IPS-18a (cell line): ENCODE results near the gene EDEM2.
A peak's percentile ranks its signal among the peaks of the same experiment; 100 is the strongest.
"Not testable (repeated sequence)": the region's sequence is repeated elsewhere in the genome, so short reads cannot be mapped to it uniquely, and the experiment has no call there.

Experiments
- H3K27ac ChIP-seq: one replicate; pipeline ENCODE4 v1.5.1; 2013; ENCODE audit warnings: low read length
- H3K27me3 ChIP-seq: one replicate; pipeline ENCODE4 v1.6.1; 2013; ENCODE audit warnings: mild to moderate bottlenecking, low read length; ENCODE audit not compliant: control insufficient read depth, insufficient read depth
- H3K36me3 ChIP-seq: one replicate; pipeline ENCODE4 v1.6.1; 2013; ENCODE audit warnings: low read depth, low read length; ENCODE audit not compliant: control insufficient read depth
- H3K4me1 ChIP-seq: one replicate; pipeline ENCODE4 v1.6.1; 2013; ENCODE audit warnings: low read depth, low read length; ENCODE audit not compliant: control insufficient read depth
- H3K4me3 ChIP-seq: one replicate; pipeline ENCODE4 v1.5.1; 2013; ENCODE audit warnings: low read length
- H3K9ac ChIP-seq: one replicate; pipeline ENCODE4 v1.6.1; 2013; ENCODE audit warnings: mild to moderate bottlenecking, low read length, moderate library complexity
- H3K9me3 ChIP-seq: one replicate; pipeline ENCODE4 v1.6.1; 2013; ENCODE audit warnings: low read depth, low read length; ENCODE audit not compliant: control insufficient read depth

The EDEM2 gene

DNA sequence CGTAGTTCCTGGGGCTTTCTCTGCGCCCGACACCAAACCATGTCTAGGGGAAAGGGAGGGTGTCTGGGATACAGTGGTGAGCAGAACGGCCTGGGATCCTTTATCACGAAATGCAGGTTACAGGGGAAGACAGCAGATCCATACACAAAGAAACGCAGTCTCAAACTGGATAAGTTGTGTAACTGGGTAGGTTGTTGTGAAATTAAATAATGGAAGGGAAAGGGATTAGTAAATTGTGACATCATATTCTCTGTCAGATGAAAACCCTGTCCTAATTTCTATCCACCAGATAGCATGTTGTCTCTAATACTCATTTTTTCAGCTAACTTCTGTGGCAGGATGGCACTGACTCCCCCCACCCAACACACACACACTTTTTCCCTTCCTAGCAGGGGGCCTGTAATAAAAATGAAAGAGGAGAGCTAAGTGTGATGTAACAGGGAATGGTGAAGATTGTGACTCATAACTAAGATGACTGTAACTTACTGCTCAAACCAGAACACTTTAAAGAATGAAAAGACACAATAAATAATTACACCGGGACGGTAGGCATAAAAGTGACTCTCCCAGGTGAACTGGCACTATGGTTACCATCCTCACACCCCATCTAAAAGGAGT lies 53.8 kb downstream of the EDEM2 start:
- peaks cover 13% of the 10 kb centered on the region for H3K4me1 ChIP-seq
- H3K9ac ChIP-seq, result peak overlapping the region; percentile 59
- no peaks in the 10 kb centered on the region for H3K9me3 ChIP-seq
- peak overlapping the region; percentile 90 for H3K4me3 ChIP-seq
- no peaks in the 10 kb centered on the region for H3K27me3 ChIP-seq
- no peak overlapping the region for H3K27ac ChIP-seq
- no peaks in the 10 kb centered on the region for H3K36me3 ChIP-seq

DNA sequence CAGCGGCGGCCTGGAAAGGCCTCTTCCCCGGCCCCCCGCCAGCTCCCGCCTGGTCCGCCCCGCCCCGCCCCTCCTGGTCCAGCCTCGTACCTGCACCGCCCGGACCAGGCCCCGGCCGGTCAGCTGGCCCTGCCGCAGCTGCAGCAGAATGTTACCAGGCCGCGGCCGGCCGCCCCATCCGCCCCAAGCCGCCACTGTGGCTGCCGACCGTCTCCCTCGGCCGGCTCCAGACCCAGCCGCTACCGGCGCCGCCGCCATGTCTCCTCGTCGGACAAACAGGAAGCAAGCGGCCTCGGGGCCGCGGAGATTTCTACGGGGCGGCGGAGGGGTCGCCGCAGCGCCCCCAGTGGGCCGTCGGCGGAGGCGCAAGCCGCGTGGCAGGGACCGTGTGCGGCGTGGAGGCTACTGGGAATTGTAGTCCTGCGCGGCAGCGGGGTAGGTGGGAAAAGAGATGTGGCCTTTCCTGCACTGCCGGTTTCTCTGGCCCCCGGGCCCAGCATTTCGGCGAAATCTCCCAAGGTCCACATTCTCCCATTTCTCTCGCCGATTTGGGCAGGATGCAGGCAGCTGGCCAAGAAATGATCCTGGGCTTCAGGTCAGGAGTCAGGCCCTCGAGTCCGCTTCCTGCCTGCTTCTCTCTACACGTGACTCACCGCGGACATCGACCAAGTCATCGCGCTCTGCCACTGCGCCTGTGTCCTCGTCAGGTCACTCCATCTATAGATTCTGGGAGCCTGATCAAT lies 54.4 kb downstream of the EDEM2 start, which contains the start of gene TRPC4AP:
TRPC4AP (minus strand) TSS at position 284 of the 743 bp plus-strand sequence; CDS start at position 258, 26 bp downstream.
- Histone ChIP-seq H3K9me3 (no peaks in the 10 kb centered on the region), H3K9ac (peak within 1 kb of the TSS; percentile 59), H3K4me1 (peaks cover 13% of the 10 kb centered on the region), H3K27me3 (no peaks in the 10 kb centered on the region), H3K4me3 (peak within 1 kb of the TSS; percentile 90), H3K36me3 (no peaks in the 10 kb centered on the region), H3K27ac (no peak within 1 kb of the TSS)

DNA sequence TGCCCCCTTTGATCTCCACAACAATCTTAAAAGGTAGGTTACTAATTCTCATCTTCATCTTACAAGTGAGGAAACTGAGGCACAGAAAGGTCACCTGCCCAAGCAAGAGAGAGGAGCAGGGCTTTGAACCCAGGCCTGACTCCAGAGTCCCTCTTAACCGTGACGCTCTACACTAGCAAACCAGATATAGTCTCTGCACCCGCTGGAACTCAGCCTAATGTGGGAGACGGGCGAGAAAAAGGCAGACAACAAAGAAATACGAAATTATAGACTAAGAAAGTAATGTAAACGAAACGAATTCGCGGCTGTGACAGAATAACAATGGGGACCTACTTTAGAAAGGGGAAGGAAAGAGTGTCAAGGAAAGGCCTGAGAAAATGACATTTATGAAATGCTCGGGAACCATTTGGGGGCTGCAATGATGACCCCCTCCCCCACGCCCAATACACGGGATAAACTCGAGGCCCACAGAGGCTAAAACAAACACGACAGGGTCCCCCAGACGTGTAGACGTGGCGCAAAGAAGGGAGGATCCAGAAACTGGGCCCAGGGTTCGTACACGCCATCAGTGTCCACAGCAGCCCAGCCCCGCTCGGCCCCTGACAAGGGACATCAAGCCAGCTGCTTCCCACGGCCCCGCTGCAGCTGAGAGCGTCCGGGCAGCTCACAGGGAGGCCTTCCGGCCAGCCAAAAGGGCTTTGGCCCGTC lies 55.2 kb downstream of the EDEM2 start:
- Histone ChIP-seq H3K9me3 (no peaks in the 10 kb centered on the region), H3K9ac (peak overlapping the region; percentile 59), H3K27ac (no peak overlapping the region), H3K4me1 (peaks cover 13% of the 10 kb centered on the region), H3K4me3 (peak overlapping the region; percentile 90), H3K36me3 (no peaks in the 10 kb centered on the region), H3K27me3 (no peaks in the 10 kb centered on the region)

DNA sequence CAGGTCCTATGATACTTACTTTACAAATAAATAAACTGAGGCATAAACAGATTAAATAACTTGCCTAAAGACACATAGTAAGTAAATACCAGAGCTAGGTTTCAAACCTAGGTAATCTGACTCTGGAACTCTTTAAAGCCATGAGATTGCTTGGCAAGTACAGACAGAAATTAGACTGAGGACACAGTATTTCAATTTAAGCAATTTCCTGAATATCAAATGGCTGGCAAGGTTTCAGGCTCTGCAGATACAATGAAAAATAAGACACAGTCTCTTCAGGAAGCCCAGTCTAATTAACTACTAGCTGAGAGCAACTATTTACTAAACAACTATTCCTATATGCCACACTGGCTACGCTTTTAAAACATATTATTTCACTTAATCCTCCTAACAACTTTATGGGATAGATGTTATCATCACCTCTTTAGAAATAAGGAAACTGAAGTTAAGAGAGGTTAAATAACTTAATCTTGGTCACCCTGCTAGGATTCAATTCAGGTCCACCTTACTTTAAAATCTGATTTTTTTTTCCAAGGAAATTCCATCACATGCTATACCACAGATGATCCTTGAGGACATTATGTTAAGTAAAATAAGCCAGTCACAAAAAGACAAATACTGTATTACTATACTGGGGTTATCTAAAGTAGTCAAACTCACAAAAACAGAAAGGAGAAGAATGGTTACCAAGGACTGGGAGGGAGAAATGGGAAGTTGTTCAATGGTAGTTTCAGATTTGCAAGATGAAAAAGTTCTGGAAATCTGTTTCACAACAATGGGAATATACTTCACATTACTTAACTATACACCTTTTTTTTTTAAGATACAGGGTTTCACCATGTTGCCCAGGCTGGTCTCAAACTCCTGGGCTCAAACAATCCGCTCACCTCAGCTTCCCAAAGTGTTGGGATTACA lies 58.6 kb downstream of the EDEM2 start:
- H3K27me3 ChIP-seq, result no peaks in the 10 kb centered on the region
- H3K9ac ChIP-seq, result no peak overlapping the region
- H3K4me1 ChIP-seq, result peaks cover 11% of the 10 kb centered on the region
- H3K27ac ChIP-seq, result no peak overlapping the region
- no peak overlapping the region for H3K4me3 ChIP-seq
- H3K36me3 ChIP-seq, result no peaks in the 10 kb centered on the region
- no peaks in the 10 kb centered on the region for H3K9me3 ChIP-seq

DNA sequence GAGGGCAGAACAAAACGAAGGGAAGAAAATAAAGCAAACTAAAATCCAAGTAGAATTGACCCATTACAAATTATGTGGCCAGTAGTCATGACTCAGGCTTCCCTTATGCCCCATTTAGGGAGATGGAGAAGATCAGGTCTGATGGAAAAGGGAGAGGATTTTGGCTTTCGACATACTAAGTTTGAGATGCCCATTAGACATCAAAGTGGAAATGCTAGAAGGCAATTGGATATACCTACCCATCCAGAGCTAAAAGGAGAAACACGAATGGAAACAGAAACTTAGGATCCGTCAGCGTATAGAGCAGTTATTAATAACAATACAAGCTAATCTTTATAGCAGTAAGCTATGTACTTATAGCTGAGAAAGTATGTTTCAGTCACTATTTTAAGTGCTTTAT lies 59.3 kb downstream of the EDEM2 start:
- peaks cover 4% of the 10 kb centered on the region for H3K4me1 ChIP-seq
- H3K27ac ChIP-seq, result no peak overlapping the region
- no peaks in the 10 kb centered on the region for H3K9me3 ChIP-seq
- no peak overlapping the region for H3K9ac ChIP-seq
- H3K36me3 ChIP-seq, result no peaks in the 10 kb centered on the region
- no peak overlapping the region for H3K4me3 ChIP-seq
- H3K27me3 ChIP-seq, result no peaks in the 10 kb centered on the region

DNA sequence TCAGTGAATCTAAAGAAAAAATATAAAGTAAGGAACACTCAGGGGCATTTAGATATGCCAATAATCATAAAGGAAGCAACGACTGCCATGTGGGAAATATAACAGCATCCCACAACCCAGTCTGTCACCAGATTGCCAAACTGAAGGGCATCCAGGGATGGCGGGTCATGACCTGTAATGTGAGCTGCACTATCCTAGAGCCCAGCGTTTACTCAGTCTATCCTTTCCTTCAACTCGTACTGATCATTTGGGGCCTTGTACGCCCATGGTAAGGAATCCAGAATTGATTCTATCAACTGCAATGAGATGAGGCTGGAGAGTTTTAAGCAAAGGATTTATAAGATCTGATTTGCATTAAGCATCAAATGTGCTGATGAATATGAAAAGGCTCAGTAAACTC lies 59.8 kb downstream of the EDEM2 start:
- Histone ChIP-seq H3K27me3 (no peaks in the 10 kb centered on the region), H3K36me3 (no peaks in the 10 kb centered on the region), H3K4me3 (no peak overlapping the region), H3K27ac (no peak overlapping the region), H3K9ac (no peak overlapping the region), H3K9me3 (no peaks in the 10 kb centered on the region), H3K4me1 (peaks cover 4% of the 10 kb centered on the region)

DNA sequence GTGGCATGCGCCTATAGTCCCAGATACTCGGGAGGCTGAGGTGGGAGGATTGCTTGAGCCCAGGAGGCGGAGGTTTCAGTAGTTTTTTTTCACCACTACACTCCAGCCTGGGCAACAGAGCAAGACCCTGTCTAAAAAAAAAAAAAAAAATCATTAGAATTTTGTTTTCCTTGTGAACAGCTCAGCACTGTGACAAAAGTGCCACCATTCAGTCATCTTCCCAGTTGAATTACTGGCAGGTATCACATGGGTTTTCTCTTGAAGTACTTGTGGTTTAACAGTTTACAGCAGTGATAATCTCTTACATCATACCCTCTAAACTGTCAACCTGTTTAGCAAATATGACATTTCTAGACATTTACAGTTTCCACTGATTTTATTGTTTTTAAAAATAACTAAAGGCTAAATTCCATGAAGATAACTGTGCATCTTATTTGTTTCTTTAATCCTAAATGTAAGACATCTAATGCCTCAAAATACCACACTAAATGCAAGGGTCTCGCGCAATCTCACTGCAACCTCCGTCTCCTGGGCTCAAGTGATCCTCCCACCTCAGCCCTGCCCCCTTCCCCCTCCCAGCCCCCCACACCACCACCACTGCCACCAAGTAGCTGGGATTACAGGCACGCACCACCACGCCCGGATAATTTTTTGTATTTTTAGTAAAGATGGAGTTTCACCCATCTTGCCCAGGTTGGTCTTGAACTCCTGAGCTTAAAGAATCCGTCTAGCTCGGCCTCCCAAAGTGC lies 61.5 kb downstream of the EDEM2 start:
- Histone ChIP-seq H3K9me3 (no peaks in the 10 kb centered on the region), H3K36me3 (no peaks in the 10 kb centered on the region), H3K27ac (no peak overlapping the region), H3K4me1 (no peaks in the 10 kb centered on the region), H3K4me3 (no peak overlapping the region), H3K9ac (no peak overlapping the region), H3K27me3 (no peaks in the 10 kb centered on the region)

DNA sequence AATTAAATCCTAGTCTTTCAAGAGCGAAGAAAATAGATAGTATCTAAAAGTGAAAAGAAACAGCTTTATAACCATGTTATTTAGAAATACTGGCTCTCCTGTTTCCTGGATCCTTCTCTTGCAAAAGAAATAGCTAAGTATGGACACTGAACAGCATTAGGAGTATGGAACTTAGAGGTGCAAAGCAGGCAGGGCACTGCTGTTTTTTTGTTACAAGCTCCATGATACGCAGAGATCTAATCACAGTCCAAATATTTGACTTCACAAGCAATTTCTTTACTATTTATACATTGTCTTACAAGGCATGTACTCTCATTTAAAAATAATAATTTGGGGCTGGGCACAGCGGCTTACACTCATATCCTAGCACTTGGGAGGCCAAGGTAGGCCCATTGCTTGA lies 62.1 kb downstream of the EDEM2 start:
- no peak overlapping the region for H3K4me3 ChIP-seq
- no peak overlapping the region for H3K27ac ChIP-seq
- no peaks in the 10 kb centered on the region for H3K4me1 ChIP-seq
- H3K27me3 ChIP-seq, result no peaks in the 10 kb centered on the region
- H3K9ac ChIP-seq, result no peak overlapping the region
- no peaks in the 10 kb centered on the region for H3K9me3 ChIP-seq
- no peaks in the 10 kb centered on the region for H3K36me3 ChIP-seq

DNA sequence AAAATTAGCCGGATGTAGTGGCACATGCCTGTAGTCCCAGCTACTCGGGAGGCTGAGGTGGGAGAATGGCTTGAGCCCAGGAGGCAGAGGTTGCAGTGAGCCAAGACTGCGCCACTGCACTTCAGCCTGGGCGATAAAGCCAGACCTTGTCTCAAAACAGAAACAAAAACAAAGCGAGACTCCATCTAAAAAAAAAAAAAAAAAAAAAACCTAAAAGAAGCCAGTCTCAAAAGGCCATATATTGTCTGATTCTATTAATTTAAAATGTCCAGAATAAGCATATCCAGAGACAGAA lies 66.8 kb downstream of the EDEM2 start:
- H3K9me3 ChIP-seq, H3K4me3 ChIP-seq, H3K9ac ChIP-seq, H3K4me1 ChIP-seq, H3K27ac ChIP-seq, H3K27me3 ChIP-seq: not testable (repeated sequence)
- H3K36me3 ChIP-seq, result peaks cover 13% of the 10 kb centered on the region

DNA sequence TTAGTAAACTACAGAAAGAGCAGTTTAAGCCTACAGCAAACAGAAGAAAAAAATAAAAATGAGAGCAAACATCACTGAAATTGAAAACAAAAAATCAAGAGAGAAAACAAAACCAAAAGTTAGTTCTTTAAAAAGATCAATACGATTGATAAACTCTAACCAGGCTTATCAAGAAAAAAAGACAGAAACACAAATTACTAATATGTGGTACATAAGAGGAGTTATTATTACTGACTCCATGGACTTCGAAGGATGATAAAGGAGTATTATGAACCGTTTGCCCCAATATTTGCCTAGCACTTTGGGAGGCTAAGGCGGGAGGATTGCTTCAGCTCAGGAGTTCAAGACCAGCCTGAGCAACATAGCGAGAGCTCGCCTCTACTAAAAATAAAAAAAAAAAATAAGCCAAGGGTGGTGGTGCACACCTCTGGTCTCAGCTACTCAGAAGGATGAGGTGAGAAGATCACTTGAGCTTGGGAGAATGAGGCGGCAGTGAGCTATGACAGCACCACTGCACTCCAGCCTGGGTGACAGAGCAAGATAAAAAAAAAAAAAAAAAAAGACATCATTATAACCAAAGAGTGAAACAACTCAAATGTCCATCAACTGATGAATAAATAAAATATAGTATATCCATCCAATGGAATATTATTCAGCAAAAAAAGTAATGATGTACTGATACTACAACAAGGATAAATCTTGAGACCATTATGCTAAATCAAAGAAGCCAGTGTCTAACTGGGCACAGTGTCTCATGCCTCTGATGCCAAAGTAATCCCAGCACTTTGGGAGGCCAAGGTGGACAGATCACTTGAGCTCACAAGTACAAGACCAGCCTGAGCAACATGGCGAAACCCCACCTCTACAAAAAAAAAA lies 67.4 kb downstream of the EDEM2 start:
- Histone ChIP-seq H3K27me3 (no peaks in the 10 kb centered on the region), H3K27ac (no peak overlapping the region), H3K9me3 (no peaks in the 10 kb centered on the region), H3K4me1 (no peaks in the 10 kb centered on the region), H3K36me3 (peaks cover 13% of the 10 kb centered on the region), H3K9ac (no peak overlapping the region), H3K4me3 (no peak overlapping the region)
